Activated CD4-positive, alpha-beta T cell treated with anti-CD3 and anti-CD28 coated beads, Interleukin-2, amount 50 U/mL, for 1 hour (primary cell): Measurements from ENCODE around the gene SERPINA5.
"Not testable (repeated sequence)": the region's sequence is repeated elsewhere in the genome, so short reads cannot be mapped to it uniquely, and the experiment has no call there.

Source experiments
- DNase-seq: peaks from one replicate; pipeline ENCODE4 v3.0.0-alpha.2; 2020

SERPINA5 gene

DNA sequence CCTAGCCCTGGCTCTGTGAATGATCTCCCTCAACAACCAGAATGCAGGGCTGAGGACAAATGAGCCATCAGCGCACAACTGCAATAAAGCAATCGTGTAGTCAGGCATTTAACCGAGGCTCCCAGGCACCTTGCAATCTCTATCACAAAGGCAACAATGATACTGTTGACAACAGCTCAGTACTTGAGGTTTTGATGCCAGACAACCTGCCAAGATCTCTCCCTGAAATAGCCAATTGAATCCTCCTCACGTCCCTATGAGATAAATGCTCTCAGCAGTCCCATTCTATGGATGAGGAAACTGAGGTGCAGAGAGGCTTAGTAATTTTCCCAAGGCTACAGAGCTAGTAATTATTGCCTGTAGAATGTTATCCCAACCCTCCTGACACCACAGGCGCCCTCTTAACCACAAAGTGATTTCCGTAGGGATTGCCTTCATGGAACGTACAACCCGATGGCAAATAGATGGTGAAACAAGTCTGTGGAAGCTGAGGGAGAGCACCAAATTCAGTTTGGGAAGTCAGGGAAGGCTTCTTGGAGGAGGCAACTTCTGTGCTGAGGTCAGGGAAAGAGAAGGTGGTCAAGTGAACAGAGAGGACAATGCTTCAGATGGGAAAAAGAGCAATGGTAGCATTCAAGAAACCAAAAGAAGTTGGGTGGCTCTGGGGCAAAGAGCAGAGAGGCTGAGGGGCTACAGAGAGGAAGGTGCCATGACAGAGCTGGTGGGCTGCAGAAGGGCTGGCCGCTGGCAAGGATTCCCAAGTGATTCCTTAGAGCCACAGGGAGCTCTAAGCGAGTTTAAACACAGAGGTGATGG, 43.5 kb downstream of the SERPINA5 start:
- DNase-seq = no peak

GRCh38 chr14:94625353-94625635, 44.1 kb downstream of the SERPINA5 start:
- DNase-seq = no peak

DNA sequence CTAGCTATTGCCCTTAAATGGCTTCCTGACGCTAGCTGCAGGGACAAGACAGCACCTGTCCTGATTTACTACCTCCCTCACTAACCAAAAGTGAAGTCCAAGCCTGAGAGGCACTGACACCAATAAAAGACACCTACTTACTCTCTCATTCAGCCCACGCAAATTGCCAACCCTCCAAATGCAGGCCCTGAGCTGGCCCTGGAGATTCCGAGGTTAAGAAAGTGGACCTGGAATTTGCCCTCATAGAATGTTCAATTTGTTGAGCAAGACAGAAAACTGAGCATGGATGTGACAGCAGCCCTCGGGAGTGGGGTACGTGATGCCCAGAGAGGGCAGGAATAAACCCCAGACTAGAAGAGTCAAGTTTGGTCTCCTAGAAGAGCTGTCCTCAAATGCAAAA, 47.4 kb downstream of the SERPINA5 start:
- DNase-seq = no peak

DNA sequence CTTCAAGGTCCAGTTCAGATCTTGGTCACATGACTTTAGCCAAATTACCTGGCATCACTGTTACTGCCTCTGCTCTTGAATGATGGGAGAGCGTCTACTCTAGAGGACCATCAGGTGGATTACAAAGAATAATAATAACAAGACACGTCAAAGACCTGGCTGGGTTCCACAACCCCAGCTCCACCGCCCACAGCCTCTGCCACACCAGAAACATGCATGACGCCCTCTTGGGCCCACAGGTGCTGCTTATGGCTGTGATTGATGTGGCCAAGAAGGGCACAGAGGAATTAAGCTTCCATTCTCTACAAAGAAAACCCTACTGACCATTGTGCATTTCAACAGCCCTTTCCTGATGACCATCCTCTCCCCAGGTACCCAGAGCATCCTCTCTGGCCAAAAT, 49.2 kb downstream of the SERPINA5 start:
- no peak for DNase-seq

GRCh38 chr14:94631050-94631449, 49.8 kb downstream of the SERPINA5 start:
- DNase-seq = no peak

DNA sequence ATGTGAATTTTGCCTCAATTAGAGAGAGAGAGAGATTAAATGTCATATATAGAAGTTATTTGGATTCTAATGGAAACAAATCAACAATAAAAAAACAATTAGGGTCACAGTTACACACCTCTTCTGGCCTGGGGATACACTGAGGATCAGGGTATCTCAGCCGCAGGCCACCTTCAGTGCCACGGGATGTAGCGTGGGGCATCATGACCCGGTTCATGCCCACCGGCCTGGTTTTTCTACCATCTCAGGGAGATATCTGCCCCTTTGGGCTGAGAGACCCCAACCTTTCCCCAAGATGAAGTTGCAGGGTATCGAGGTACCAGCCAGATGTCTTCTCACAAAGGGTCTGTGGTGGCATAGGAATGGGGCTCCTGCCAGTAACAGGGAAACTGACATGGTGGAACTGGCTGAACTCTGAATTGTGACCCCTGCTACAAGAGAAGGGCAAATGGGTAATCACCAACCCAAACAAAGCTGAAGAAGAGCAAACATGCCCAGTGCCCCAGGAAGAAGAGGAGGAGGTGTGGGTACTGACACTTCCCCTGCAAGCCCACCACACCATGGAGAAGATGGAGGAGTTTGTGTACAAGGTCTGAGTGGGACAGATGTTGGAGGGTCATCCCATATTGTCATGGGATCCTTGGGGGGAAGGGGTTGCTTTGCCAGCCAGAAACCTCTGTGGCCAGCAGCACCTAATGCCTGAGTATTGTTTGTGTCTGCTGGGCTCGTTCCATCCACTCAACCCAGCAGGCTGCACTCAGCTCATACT, 50.5 kb downstream of the SERPINA5 start:
- DNase-seq = no peak

GRCh38 chr14:94632305-94632590, 51.0 kb downstream of the SERPINA5 start:
- no peak for DNase-seq

DNA sequence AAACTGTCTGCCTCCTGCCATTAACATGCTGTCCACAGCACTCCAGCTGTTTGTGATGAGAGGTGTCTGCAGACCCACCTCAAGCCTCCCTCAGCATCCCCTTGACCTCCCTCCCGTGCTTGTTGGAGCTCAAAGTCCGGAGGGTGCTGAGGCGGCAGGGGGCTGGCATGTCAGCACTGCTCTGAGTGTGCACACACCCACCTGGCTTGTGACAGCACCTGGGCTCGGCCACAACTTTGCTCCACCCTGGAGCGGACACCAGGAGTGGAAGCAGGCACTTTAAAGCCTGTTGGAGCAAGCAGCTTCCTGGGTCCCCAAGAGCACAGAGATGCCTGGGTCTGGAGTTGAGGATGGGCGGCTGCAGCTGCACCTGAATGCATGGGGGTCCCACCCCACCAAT, 51.9 kb downstream of the SERPINA5 start:
- no peak for DNase-seq

DNA sequence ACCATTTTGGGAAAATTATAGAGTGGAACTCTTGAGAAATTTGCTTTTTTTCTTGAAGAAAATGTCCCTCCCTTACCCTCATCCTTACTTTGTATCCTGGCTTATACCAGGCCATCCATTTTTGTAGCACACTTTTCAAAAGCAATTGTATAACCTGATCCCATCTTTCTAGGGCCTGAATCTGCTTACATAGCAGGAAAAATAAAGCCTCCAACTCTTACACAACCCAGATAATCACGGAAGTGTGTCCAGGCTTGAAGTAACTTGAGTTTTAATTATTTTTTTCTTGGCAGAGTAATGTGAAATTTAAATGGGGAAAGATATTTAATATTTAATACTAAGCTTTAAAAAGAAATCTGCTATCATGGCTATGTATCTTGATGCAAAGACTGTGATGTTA, 53.9 kb downstream of the SERPINA5 start:
- DNase-seq = no peak

DNA sequence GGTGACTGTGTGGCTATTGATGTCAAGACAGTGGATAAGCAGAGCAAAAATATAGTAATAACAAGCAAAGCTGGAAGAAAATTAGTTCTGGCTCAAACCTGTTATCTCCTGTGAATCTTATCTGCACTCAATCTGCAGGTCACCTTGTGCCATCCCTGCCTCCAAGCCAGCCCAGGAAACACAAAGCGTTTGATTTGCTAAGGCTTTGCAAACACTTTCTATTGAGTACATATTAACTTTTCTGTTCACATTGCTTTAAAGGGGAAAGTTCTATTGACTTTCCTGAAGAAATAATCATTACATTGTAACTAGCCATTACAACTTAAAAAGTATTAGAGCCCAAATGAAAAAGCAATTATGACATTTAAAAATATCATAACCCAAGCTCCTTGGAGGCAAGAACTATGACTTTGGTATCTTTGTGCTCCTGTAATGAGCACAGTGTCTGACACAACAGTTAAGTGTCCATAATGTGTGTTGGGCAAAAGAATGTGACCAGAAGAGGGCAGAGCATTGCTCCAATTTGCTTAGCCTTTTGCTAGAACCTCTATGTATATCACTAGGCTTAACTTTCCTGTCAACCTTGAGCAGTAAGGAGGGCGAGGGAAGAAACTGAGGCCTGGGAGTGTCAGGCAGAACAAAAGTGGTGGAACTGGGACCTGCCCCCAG, 55.7 kb downstream of the SERPINA5 start:
- no peak for DNase-seq

DNA sequence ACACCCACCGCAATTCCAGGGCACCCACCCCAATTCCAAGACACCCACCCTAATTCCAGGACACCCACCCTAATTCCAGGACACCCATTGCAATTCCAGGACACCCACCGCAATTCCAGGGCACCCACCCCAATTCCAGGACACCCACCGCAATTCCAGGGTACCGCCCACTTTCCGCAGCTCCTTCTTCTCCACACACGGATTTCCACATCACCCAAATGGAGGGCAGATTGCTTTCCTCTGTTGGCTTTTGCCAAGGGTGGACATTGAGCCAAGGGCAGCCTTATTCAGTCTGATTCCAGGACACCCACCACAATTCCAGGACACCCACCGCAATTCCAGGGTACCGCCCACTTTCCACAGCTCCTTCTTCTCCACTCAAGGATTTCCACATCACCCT, 56.6 kb downstream of the SERPINA5 start:
- DNase-seq = not testable (repeated sequence)

GRCh38 chr14:94638339-94638738, 57.1 kb downstream of the SERPINA5 start:
- no peak for DNase-seq

GRCh38 chr14:94638961-94639817, 58.0 kb downstream of the SERPINA5 start:
- no peak for DNase-seq

GRCh38 chr14:94640721-94641631, 59.8 kb downstream of the SERPINA5 start:
- no peak for DNase-seq

GRCh38 chr14:94641632-94641955, 60.4 kb downstream of the SERPINA5 start:
- DNase-seq = no peak
